ENCODE data around the gene RPL12.

DNA sequence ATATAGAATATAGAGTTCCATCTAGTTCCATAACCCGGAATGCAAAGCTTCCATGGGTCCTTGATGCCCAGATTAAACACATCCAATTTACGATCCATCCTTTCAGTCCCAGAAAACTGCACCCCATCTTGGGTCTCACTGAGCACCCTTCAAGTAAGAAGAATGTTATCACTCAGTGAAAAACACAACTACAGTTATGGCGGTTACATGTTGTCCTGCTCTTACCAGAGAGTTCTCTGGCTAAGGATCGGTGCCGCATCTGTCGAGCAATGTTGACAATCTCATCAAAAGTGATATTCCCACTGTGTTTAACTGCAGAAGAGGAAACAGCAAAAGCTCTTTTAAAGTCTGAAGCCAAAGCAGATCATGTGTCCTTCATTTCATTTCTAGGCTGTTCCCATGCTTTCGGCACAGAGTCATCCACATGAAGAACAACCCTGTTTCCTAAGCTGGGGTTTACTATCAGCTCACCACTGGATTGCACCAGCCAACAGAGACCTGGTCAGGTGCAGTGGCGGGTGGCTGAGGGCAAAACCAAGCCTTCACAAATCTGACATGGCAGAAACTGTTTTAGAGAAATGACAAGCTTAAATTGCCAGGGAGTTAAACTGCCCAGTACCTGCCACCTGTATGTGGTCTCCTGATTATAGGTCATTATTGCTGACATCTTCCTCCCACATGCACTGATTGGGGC lies 2.9 kb downstream of the RPL12 start:
- no peak for TF ChIP-seq EP300 (IDR thresholded peaks at IDR 0.05)
- TF ChIP-seq, protein P1, sequence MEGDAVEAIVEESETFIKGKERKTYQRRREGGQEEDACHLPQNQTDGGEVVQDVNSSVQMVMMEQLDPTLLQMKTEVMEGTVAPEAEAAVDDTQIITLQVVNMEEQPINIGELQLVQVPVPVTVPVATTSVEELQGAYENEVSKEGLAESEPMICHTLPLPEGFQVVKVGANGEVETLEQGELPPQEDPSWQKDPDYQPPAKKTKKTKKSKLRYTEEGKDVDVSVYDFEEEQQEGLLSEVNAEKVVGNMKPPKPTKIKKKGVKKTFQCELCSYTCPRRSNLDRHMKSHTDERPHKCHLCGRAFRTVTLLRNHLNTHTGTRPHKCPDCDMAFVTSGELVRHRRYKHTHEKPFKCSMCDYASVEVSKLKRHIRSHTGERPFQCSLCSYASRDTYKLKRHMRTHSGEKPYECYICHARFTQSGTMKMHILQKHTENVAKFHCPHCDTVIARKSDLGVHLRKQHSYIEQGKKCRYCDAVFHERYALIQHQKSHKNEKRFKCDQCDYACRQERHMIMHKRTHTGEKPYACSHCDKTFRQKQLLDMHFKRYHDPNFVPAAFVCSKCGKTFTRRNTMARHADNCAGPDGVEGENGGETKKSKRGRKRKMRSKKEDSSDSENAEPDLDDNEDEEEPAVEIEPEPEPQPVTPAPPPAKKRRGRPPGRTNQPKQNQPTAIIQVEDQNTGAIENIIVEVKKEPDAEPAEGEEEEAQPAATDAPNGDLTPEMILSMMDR (IDR thresholded peaks at IDR 0.05): no peak

Data from tibial nerve (tissue), 4 donors.